ENCODE data around the gene FBXO24. TPM values are rescaled to one million over a fixed set of nuclear protein-coding genes. Genes with fewer than 3 reads are reported as not detected.

Gene FBXO24
- total and polyA plus RNA-seq, 10 of the 15 experiments (the other 5 are each of a cell fraction or from before 2014, with no cell fraction given) = 0.11 to 0.96 (median 0.27) TPM; not detected in 4

DNA sequence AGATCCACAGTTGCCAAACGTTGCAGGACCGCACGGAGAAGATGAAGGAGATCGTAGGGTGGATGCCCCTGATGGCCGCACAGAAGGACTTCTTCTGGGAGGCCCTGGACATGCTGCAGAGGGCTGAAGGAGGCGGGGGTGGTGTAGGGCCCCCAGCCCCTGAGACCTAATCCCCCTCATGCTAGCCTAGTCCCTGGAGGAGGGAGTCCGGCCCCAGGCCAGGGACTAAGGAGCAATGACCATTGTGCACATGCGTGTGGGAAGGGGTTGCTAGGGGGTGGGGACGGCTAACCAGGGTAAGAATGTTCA is 14.6 kb downstream of the FBXO24 start (continued):
- TF ChIP-seq, protein P1, sequence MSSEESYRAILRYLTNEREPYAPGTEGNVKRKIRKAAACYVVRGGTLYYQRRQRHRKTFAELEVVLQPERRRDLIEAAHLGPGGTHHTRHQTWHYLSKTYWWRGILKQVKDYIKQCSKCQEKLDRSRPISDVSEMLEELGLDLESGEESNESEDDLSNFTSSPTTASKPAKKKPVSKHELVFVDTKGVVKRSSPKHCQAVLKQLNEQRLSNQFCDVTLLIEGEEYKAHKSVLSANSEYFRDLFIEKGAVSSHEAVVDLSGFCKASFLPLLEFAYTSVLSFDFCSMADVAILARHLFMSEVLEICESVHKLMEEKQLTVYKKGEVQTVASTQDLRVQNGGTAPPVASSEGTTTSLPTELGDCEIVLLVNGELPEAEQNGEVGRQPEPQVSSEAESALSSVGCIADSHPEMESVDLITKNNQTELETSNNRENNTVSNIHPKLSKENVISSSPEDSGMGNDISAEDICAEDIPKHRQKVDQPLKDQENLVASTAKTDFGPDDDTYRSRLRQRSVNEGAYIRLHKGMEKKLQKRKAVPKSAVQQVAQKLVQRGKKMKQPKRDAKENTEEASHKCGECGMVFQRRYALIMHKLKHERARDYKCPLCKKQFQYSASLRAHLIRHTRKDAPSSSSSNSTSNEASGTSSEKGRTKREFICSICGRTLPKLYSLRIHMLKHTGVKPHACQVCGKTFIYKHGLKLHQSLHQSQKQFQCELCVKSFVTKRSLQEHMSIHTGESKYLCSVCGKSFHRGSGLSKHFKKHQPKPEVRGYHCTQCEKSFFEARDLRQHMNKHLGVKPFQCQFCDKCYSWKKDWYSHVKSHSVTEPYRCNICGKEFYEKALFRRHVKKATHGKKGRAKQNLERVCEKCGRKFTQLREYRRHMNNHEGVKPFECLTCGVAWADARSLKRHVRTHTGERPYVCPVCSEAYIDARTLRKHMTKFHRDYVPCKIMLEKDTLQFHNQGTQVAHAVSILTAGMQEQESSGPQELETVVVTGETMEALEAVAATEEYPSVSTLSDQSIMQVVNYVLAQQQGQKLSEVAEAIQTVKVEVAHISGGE (CRISPR knock-in tag; IDR thresholded peaks at IDR 0.05) = no peak
- no peak for TF ChIP-seq RAD51 (IDR thresholded peaks at IDR 0.05)

DNA sequence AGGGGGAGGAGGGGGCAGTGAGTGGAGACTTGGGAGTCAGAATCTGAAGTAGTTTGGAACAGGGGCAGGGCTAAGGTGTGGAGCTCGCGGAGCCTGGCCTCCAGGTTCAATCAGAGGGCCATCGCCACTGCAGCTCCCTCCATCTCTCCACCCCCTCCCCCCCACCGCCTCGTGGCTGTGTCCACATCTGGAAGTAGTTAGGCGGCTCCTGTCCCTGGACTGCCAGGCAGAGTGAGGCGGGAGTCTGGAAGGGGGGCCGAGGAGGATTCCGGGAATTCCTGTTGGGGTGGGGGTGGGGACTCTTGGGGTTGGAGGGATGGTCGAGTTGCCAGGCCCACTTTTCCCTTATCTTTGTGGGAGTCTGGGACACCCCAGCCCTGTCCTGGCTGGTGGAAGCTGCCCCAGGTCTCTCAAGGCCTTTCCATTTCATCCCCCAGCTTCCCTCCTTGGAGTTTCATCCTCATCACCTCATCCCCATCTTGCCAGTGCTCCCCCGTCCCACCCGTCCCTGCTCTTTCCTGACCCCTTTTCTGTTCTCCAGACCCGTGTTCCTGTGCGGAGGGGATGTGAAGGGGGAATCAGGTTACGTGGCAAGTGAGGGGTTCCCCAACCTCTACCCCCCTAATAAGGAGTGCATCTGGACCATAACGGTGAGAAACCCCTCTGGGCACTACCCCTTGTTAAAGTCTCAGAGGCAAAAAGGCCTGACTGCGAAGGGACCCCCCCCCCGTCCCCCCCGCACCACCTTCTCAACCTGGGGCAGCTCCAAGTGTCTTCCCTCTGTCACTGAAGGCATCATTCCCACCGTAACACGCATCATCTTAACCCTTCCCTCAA is 17.0 kb downstream of the FBXO24 start:
- ChIA-PET POLR2A (interaction anchor here (0.6 to 1.1 kb wide), 4 partner anchors 9 to 89 kb away, joined by 3 to 4 read pairs (median 4); partner anchors contain the start of gene MOSPD3), CTCF (interaction anchor here (1.5 to 2.2 kb wide), 4 partner anchors 9 to 87 kb away, joined by 4 to 6 read pairs (median 4); partner anchors contain the start of gene MOSPD3), RAD21 (ENCODE audit: unreplicated experiment) (interaction anchor here (0.6 to 1.4 kb wide), 3 partner anchors 17 to 103 kb away, joined by 3 to 4 read pairs (median 3); partner anchors contain the start of genes FBXO24 and LRCH4), SMC1A (ENCODE audit: uncharacterized antibody, unreplicated experiment) (interaction anchor here (1.3 kb wide), 1 partner anchor 18 kb away, joined by 6 read pairs; the partner anchor contains the start of genes FBXO24 and LRCH4)
- no peaks in the 10 kb centered on the region for H3K9me3 ChIP-seq (replicated peaks; ENCODE audit: control insufficient read depth, insufficient read depth, low read length)
- ATAC-seq (no peak), FAIRE-seq (no peak), DNase-seq (ENCODE audit: low read depth, low spot score) (no peak)
- peak overlapping the region; percentile 99; the same call in 1 of the 2 replicates for H3K4me2 ChIP-seq (ENCODE audit: control insufficient read depth, insufficient read depth)
- peaks cover 10% of the 10 kb centered on the region for H3K4me1 ChIP-seq (ENCODE audit: control insufficient read depth, insufficient read depth, low read length)
- H3K79me2 ChIP-seq (ENCODE audit: control insufficient read depth, insufficient read depth, low read length) = no peaks in the 10 kb centered on the region
- BruUV-seq (replicated peaks) = no TSS peak
- H2AFZ ChIP-seq (ENCODE audit: control insufficient read depth, low read depth, low read length) = no peak overlapping the region
- in situ Hi-C loops (cut with MboI) = no loop called here
- no peak overlapping the region for H3K27ac ChIP-seq (ENCODE audit: control insufficient read depth, insufficient read depth)
- 73% methylated on average over 16 of the region's 21 CpGs for WGBS (ENCODE audit: insufficient coverage, insufficient replicate concordance, low lambda C conversion rate, missing lambda C conversion rate)
- H3K36me3 ChIP-seq (ENCODE audit: control insufficient read depth in 2 of 2, insufficient read depth in 2 of 2, low read length in 1 of 2) = no peaks in the 10 kb centered on the region
- no peak overlapping the region for H3K9ac ChIP-seq (ENCODE audit: control insufficient read depth, insufficient read depth, low read length)
- intact Hi-C loops (cut with micrococcal nuclease; ENCODE audit: unreplicated experiment) = no loop called here
- no peak overlapping the region for H3K4me3 ChIP-seq
- peaks cover 2 to 5% of the 10 kb centered on the region in 2 experiments; a peak in 2 of 4 replicates for H3K27me3 ChIP-seq (replicated peaks in 1 of 2; ENCODE audit: control insufficient read depth in 2 of 2, insufficient read depth in 2 of 2, low read length in 1 of 2)
- TF ChIP-seq RUNX3 (IDR thresholded peaks at IDR 0.05; ENCODE audit: low read length) (no peak), EZH2 (IDR thresholded peaks at IDR 0.05; ENCODE audit: borderline replicate concordance, control insufficient read depth, low read depth, low read length) (no peak), BMI1 (IDR thresholded peaks at IDR 0.05; ENCODE audit: borderline replicate concordance) (no peak), STAT1 (conservative IDR thresholded peaks at IDR 0.05) (no peak), IKZF1 (conservative IDR thresholded peaks at IDR 0.05) (no peak), EGR1 (IDR thresholded peaks at IDR 0.05; ENCODE audit: borderline replicate concordance in 1 of 2, low read depth in 2 of 2, low read length in 2 of 2) (no peak), NFIC (IDR thresholded peaks at IDR 0.05; ENCODE audit: low read depth, low read length) (no peak), ZNF274 (IDR thresholded peaks at IDR 0.05; ENCODE audit: insufficient read depth, insufficient read length) (no peak), MTA3 (IDR thresholded peaks at IDR 0.05; ENCODE audit: borderline replicate concordance, low read length) (no peak)
- TF ChIP-seq, protein P2, sequence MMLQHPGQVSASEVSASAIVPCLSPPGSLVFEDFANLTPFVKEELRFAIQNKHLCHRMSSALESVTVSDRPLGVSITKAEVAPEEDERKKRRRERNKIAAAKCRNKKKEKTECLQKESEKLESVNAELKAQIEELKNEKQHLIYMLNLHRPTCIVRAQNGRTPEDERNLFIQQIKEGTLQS (IDR thresholded peaks at IDR 0.05; ENCODE audit: borderline replicate concordance, extremely low read depth, low read depth, low read length) = no peak
- no peaks in the 10 kb centered on the region for H4K20me1 ChIP-seq (ENCODE audit: control insufficient read depth, insufficient read depth)

Data from GM12878 (cell line).